Kasumi-1 (cell line): ENCODE data around the gene EHBP1L1.
A peak's percentile ranks its signal among the peaks of the same experiment; 100 is the strongest.

Source experiments
- DNase-seq, 2 experiments: peaks; one replicate each; lab custom pipeline; 2025; lab: John Stamatoyannopoulos, UW

EHBP1L1 gene

DNA sequence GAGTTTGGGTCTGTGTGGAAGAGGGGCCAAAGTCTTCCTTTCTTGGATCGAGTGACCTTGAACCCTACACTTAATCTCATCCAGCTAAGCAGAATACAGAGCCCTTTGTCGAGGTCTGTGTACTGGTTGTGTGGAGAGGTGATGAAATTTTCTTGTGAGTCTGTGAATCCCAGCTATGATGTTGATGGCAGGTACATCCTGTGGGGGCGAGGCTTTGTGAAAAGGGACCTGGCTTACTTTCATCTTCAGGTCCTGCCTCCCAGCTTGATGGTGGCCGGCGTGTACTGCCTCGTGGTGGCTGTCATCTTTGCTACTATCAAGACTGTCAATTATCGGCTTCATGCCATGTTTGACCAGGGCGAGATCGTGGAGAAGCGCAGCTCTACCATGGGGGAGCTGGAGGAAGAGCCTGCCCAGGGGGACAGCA is 40.7 kb downstream of the EHBP1L1 start:
- DNase-seq, result no peak

GRCh38 chr11:65617136-65617850 is 41.4 kb downstream of the EHBP1L1 start:
- DNase-seq, result no peak

- no peak for DNase-seq
Measured at GRCh38 chr11:65617990-65618751, 42.3 kb downstream of the EHBP1L1 start.

- DNase-seq, result no peak
Measured at GRCh38 chr11:65618763-65619162, 42.9 kb downstream of the EHBP1L1 start.

- DNase-seq, result no peak
Measured at GRCh38 chr11:65619281-65619928, 43.6 kb downstream of the EHBP1L1 start.

DNA sequence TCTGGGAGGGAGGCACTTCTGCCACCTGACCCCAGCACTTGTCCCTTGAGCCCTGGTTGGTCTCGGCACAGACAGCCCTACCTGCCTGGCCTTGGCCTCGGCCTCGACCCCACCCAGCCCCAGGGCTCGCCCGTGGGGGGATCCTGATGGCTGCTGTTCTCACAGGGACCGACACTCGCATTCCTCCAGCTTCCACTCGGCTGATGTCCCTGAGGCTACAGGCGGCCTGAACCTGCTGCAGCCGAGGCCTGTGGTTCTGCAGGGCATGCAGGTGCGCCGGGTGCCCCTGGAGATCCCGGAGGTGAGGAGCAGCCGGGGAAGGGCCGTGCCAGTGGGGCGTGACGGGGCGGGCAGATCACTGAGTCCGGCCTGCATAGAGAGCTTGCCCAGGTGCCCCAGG is 44.8 kb downstream of the EHBP1L1 start:
- DNase-seq, result no peak

- DNase-seq, result no peak
Measured at GRCh38 chr11:65621460-65621859, 45.6 kb downstream of the EHBP1L1 start.

- no peak for DNase-seq
Measured at GRCh38 chr11:65622011-65622410, 46.2 kb downstream of the EHBP1L1 start.

GRCh38 chr11:65623177-65623576 is 47.3 kb downstream of the EHBP1L1 start:
- DNase-seq, result no peak

- DNase-seq, result no peak
Measured at GRCh38 chr11:65623852-65624616, 48.2 kb downstream of the EHBP1L1 start.

DNA sequence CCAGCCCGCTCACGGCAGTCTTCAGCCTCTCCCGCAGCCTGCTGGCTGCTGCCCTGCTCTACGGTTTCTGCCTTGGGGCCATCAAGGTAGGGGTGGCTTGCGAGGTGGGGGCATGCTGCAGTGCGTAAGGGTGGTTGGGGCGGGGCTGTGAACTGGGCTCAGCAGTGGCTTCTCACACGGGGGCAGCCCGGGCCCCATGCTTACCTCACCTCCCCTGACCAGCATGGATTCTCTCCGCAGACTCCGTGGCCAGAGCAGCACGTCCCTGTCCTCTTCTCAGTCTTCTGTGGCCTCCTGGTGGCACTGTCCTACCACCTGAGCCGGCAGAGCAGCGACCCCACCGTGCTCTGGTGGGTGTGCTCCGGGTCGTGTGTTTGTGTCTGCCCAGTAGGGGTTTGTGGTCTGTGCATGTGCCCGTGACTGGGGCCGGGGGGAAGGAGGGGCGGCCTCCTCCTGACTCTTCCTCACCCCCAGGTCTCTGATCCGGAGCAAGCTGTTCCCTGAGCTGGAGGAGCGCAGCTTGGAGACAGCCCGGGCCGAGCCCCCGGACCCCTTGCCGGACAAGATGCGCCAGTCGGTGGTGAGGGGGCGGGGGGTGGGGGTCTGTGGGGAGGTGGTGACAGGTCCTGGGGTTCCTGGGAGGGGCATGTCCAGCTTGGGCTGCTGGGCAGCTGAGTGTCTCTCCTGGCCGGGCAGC is 49.2 kb downstream of the EHBP1L1 start:
- no peak for DNase-seq

DNA sequence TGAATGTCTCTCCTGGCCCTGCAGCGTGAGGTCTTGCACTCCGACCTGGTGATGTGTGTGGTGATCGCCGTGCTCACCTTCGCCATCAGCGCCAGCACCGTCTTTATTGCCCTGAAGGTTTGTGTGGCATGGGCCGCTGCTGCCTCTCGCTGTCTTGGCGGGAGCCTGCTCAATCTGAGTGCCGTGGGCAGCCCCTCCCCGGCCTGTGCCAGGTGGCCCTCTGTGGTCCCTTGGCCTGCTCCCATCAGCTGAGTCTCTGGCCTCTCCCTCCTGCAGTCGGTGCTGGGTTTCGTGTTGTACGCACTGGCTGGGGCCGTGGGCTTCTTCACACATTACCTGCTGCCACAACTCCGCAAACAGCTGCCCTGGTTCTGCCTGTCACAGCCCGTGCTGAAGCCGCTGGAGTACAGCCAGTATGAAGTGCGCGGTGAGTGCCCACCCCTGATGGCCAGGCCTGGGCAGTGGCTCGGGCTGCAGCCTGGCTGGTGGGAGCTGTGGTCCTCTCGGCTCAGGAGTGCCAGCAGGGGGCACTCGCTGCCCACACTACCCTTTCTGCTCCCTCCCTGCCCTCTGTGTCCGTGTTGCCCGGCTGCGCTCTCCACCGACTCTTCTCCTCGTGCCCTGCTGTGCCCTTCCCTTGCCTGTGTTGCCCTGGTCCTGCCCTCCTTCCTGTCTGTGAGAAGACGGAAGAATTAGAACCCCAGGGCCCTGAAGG is 49.9 kb downstream of the EHBP1L1 start:
- peak; percentile 29 to 44 for DNase-seq

DNA sequence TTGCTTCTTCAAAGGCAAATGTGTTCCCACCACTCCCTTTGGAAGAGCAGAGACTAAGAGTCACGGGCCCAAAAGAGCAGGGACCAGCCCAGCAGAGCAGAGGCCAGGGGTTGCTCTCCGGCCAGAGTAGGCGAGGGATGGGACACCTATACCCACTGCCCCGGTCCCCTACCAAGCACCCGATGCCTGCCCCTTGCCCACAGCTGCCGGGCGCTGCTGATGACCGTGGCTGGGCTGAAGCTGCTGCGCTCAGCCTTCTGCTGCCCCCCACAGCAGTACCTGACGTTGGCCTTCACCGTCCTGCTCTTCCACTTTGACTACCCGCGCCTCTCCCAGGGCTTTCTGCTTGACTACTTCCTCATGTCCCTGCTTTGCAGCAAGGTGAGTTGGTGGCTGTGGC is 51.3 kb downstream of the EHBP1L1 start:
- DNase-seq, result no peak

GRCh38 chr11:65629579-65629978 is 53.7 kb downstream of the EHBP1L1 start:
- no peak for DNase-seq

DNA sequence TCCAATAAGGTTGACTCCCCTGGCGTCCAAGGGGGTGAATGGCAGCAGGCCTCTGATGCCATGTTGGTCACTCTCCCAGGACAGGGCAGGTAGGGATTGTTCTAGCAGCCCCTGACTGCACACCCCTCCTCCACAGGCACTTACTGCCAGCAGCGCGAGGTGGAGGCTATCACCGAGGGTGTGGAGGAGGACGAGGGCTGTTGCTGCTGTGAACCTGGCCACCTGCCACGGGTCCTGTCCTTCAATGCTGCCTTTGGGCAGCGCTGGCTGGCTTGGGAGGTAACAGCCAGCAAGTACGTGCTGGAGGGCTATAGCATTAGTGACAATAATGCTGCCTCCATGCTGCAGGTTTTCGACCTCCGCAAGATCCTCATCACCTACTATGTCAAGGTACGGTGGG is 54.4 kb downstream of the EHBP1L1 start:
- no peak for DNase-seq

GRCh38 chr11:65633390-65634108 is 57.7 kb downstream of the EHBP1L1 start:
- DNase-seq, result peak; percentile 24 to 33

DNA sequence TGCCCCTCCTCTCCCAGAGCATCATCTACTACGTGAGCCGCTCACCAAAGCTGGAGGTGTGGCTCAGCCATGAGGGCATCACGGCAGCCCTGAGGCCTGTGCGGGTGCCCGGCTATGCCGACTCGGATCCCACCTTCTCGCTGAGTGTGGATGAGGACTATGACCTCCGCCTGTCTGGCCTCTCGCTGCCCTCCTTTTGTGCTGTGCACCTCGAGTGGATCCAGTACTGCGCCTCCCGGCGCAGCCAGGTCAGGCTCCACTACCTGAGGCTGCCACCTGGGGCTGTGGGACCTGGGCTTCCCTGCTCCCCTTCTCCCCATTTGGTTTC is 58.2 kb downstream of the EHBP1L1 start:
- DNase-seq, result no peak

GRCh38 chr11:65634440-65634839 is 58.6 kb downstream of the EHBP1L1 start:
- no peak for DNase-seq

DNA sequence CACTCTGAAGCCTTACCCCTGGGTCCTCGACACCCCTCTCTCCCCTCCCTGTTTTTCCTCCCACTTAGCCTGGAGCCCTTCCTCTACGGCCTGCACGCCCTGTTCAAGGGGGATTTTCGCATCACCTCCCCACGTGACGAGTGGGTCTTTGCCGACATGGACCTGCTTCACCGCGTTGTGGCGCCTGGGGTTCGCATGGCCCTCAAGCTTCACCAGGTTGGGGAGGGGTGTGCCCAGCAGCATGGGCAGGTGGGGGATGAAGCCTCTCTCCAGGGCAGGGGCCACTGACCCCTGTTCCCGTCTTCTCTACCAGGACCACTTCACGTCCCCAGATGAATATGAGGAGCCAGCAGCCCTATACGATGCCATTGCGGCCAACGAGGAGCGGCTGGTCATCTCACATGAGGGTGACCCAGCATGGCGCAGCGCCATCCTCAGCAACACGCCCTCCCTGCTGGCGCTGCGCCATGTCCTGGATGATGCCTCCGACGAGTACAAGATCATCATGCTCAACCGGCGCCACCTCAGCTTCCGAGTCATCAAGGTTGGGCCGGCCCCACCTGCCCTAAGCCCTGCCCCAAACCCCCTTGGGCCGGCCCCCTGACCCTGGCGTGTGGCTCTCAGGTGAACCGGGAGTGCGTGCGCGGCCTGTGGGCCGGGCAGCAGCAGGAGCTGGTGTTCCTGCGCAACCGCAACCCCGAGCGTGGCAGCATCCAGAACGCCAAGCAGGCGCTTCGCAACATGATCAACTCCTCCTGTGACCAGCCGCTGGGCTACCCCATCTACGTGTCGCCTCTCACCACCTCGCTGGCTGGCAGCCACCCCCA is 59.3 kb downstream of the EHBP1L1 start:
- DNase-seq, result no peak
